GM23338 (cell line): Measurements from ENCODE around the gene DGKE. TPM values are rescaled to one million over a fixed set of nuclear protein-coding genes. Genes with fewer than 3 reads are reported as not detected.
A peak's percentile ranks its signal among the peaks of the same experiment; 100 is the strongest.

Source experiments
- ATAC-seq: fragments of 200-7000 bp; cut with Tn5 transposase; 3 replicates; pipeline ENCODE4 v1.9.1; 2020
- DNase-seq: peaks from one replicate; pipeline ENCODE4 v3.0.0-alpha.2; 2015; ENCODE audit warnings: low spot score
- H2AFZ ChIP-seq: fragments of 200-600 bp; sonication (generic); 2 replicates; pipeline ENCODE4 v1.8.0; 2016; ENCODE audit warnings: antibody characterized with exemption, mild to moderate bottlenecking, moderate library complexity
- H3F3A ChIP-seq: fragments of 200-600 bp; sonication (generic); replicated peaks from 2 replicates; pipeline ENCODE4 v1.8.0; 2017; ENCODE audit warnings: antibody characterized with exemption, mixed run types, low read depth
- H3K27ac ChIP-seq: fragments of 200-600 bp; sonication (generic); 2 replicates; pipeline ENCODE4 v1.6.1; 2016; ENCODE audit warnings: low read depth
- H3K27me3 ChIP-seq: fragments of 200-600 bp; sonication (generic); 2 replicates; pipeline ENCODE4 v1.8.0; 2016; ENCODE audit warnings: mild to moderate bottlenecking, mixed run types, moderate library complexity; ENCODE audit not compliant: insufficient read depth
- H3K36me3 ChIP-seq: fragments of 200-600 bp; sonication (generic); 2 replicates; pipeline ENCODE4 v1.8.0; 2016; ENCODE audit warnings: mild to moderate bottlenecking; ENCODE audit not compliant: insufficient read depth
- H3K4me1 ChIP-seq: fragments of 200-600 bp; sonication (generic); 2 replicates; pipeline ENCODE4 v1.8.0; 2016; ENCODE audit warnings: mild to moderate bottlenecking, moderate library complexity; ENCODE audit not compliant: insufficient read depth
- H3K4me2 ChIP-seq: fragments of 200-600 bp; sonication (generic); 2 replicates; pipeline ENCODE4 v1.7.1; 2017; ENCODE audit warnings: mixed run types
- H3K4me3 ChIP-seq: fragments of 200-600 bp; sonication (generic); 2 replicates; pipeline ENCODE4 v1.6.1; 2016; ENCODE audit warnings: mixed run types
- H3K79me2 ChIP-seq: fragments of 200-600 bp; sonication (generic); replicated peaks from 2 replicates; pipeline ENCODE4 v1.8.0; 2017; ENCODE audit warnings: mild to moderate bottlenecking; ENCODE audit not compliant: insufficient read depth
- H3K9me2 ChIP-seq: fragments of 200-600 bp; sonication (generic); 2 replicates; pipeline ENCODE4 v1.8.0; 2017; ENCODE audit not compliant: insufficient read depth
- H4K20me1 ChIP-seq: fragments of 200-600 bp; sonication (generic); replicated peaks from 2 replicates; pipeline ENCODE4 v1.8.0; 2017; ENCODE audit warnings: mild to moderate bottlenecking; ENCODE audit not compliant: insufficient read depth
- H3K27ac Mint-ChIP-seq: 2 replicates; pipeline ENCODE4 v1.8.0; 2020; ENCODE audit warnings: inconsistent platforms, mild to moderate bottlenecking, moderate library complexity, mixed read lengths
- H3K27me3 Mint-ChIP-seq: 3 replicates; pipeline ENCODE4 v1.8.0; 2022; ENCODE audit warnings: low read depth, mild to moderate bottlenecking, moderate library complexity, mixed read lengths, inconsistent platforms; ENCODE audit not compliant: insufficient read depth, poor library complexity
- H3K36me3 Mint-ChIP-seq: 3 replicates; pipeline ENCODE4 v1.8.0; 2021; ENCODE audit warnings: low read depth, mild to moderate bottlenecking, inconsistent platforms, moderate library complexity, mixed read lengths
- H3K4me1 Mint-ChIP-seq: 3 replicates; pipeline ENCODE4 v1.8.0; 2020; ENCODE audit warnings: mild to moderate bottlenecking, inconsistent platforms, mixed read lengths
- H3K4me3 Mint-ChIP-seq: 3 replicates; pipeline ENCODE4 v1.8.0; 2021; ENCODE audit warnings: moderate library complexity, mild to moderate bottlenecking, inconsistent platforms, mixed read lengths
- H3K9me3 Mint-ChIP-seq: 3 replicates; pipeline ENCODE4 v1.8.0; 2020; ENCODE audit warnings: moderate library complexity, mild to moderate bottlenecking, inconsistent platforms, mixed read lengths
- CREB1 ChIP-seq: fragments of 250-450 bp; sonication (Bioruptor Pico); IDR thresholded peaks from 2 replicates; pipeline ENCODE4 v1.5.0; 2020; ENCODE audit warnings: low read depth, mild to moderate bottlenecking, moderate library complexity
- EZH2 ChIP-seq: fragments of 200-600 bp; sonication (generic); IDR thresholded peaks from one replicate; pipeline ENCODE4 v1.8.0; 2017; ENCODE audit warnings: antibody characterized with exemption, mild to moderate bottlenecking, low read depth; ENCODE audit not compliant: unreplicated experiment
- EZH2phosphoT487 ChIP-seq: fragments of 200-600 bp; sonication (generic); IDR thresholded peaks from one replicate; pipeline ENCODE4 v1.8.1; 2018; ENCODE audit warnings: antibody characterized with exemption; ENCODE audit not compliant: unreplicated experiment
- JUNB ChIP-seq: IDR thresholded peaks from one replicate; pipeline ENCODE4 v1.6.1; 2016; ENCODE audit warnings: antibody characterized with exemption; ENCODE audit not compliant: unreplicated experiment
- NANOG ChIP-seq: IDR thresholded peaks from 2 replicates; pipeline ENCODE4 v1.6.1; 2016; ENCODE audit warnings: antibody characterized with exemption, borderline replicate concordance
- POLR2AphosphoS5 ChIP-seq: IDR thresholded peaks from 2 replicates; pipeline ENCODE4 v1.6.1; 2016; ENCODE audit warnings: antibody characterized with exemption, low read depth
- STAT1 ChIP-seq: IDR thresholded peaks from one replicate; pipeline ENCODE4 v1.6.1; 2016; ENCODE audit warnings: antibody characterized with exemption; ENCODE audit not compliant: unreplicated experiment
- ZNF114 ChIP-seq: fragments of 250-450 bp; sonication (Bioruptor Pico); IDR thresholded peaks from 2 replicates; pipeline ENCODE4 v1.5.0; 2020; ENCODE audit warnings: mild to moderate bottlenecking, moderate library complexity
- ZNF331 ChIP-seq: fragments of 250-450 bp; sonication (Bioruptor Pico); IDR thresholded peaks from 2 replicates; pipeline ENCODE4 v1.5.0; 2020; ENCODE audit warnings: low read depth, mild to moderate bottlenecking, moderate library complexity
- polyA plus RNA-seq: library from polyadenylated mRNA; unstranded; fragments of >200 nt; fragmentation: Nextera tagmentation; extraction: Ambion mirVana; gene quantifications from 2 replicates; pipeline ENCODE4 v1.2.1, GENCODE V29; 2016
- total RNA-seq: library from RNA; depleted of rRNA; stranded (reverse); fragments of >200 nt; shearing (Covaris generic); gene quantifications from 2 replicates; pipeline ENCODE4 v1.2.3, GENCODE V29; 2014
- TF ChIP-seq, protein P1 (sequence below): fragments of 250-450 bp; sonication (Bioruptor Pico); IDR thresholded peaks from 2 replicates; pipeline ENCODE4 v1.5.0; 2020; ENCODE audit warnings: mild to moderate bottlenecking, moderate library complexity
- TF ChIP-seq, protein P2 (sequence below), 2 experiments: fragments of 200-600 bp in 1 of 2; sonication (generic) in 1 of 2; conservative IDR thresholded peaks; 2 replicates each; pipeline versions ENCODE4 v1.5.1 to v1.6.1; 2016 to 2017; ENCODE audit warnings: antibody characterized with exemption in 2 of 2, low read depth in 2 of 2, mild to moderate bottlenecking in 2 of 2, moderate library complexity in 1 of 2

Gene DGKE
- total and polyA plus RNA-seq, 2 experiments from 2014 or later: 3.9 to 10.1 TPM

DNA sequence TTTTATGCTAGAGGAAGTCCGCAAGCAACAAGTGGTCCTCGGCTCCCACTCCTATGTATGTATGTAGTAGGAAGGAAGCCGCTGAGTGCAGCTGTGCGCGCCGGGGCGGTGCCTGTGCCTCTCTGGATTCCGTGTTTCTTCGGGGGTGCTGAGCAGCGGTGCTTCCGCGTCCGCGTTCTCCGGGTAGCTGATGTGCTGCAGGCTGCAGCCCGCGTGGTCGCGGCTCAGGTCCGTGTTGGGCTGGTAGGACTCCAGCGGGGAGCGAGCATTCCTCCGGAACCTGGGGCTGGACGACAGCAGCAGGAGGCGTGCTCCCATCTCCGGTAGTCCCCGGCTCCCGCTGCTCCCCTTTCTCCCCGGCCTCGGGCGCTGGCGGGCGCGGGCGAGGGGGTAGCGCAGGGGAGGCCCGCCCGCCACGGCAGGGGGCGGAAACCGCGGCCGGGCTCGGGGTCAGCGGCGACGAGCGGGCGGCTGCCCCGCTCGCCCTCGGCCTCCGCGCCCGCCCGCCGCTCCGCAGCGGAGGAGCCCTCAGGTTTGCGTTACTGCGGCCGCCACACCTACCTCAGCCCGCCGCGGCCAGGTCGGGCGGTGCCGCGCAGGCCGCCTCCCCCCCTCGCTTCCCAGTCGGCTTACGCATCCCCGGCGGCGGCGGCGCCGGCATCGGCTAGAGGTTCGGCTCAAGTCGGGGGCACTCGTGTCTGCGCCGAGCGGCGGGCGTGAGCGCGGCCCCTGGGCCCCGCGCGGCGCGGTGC lies 718 bp upstream of the DGKE start:
- Mint-ChIP-seq H3K4me3 (peak overlapping the region; percentile 72), H3K27me3 (peaks cover 24% of the 10 kb centered on the region), H3K4me1 (peaks cover 45% of the 10 kb centered on the region), H3K27ac (no peak overlapping the region), H3K9me3 (no peaks in the 10 kb centered on the region), H3K36me3 (peaks cover 30% of the 10 kb centered on the region)
- no peak for TF ChIP-seq ZNF114 (CRISPR knock-in tag)
- peaks cover 12% of the 10 kb centered on the region for H3K79me2 ChIP-seq
- peak; percentile 77 for DNase-seq
- H2AFZ ChIP-seq: peak overlapping the region; percentile 92
- peaks cover 31% of the 10 kb centered on the region for H3K27me3 ChIP-seq
- peak; percentile 56 for ATAC-seq
- peaks cover 8% of the 10 kb centered on the region; the same call in 1 of the 2 replicates for H3F3A ChIP-seq
- peak overlapping the region; percentile 84 for H3K4me3 ChIP-seq
- H3K4me2 ChIP-seq: peak overlapping the region; percentile 91
- peaks cover 38% of the 10 kb centered on the region for H3K4me1 ChIP-seq
- H3K36me3 ChIP-seq: no peaks in the 10 kb centered on the region
- no peak overlapping the region for H3K27ac ChIP-seq
- peaks cover 4% of the 10 kb centered on the region; the same call in 1 of the 2 replicates for H4K20me1 ChIP-seq
- no peaks in the 10 kb centered on the region for H3K9me2 ChIP-seq

GRCh38 chr17:56834380-56835263 lies 671 bp downstream of the DGKE start:
- Histone ChIP-seq H4K20me1 (peaks cover 4% of the 10 kb centered on the region; the same call in 1 of the 2 replicates), H3K4me2 (peak overlapping the region; percentile 91), H3K27ac (no peak overlapping the region), H2AFZ (peak overlapping the region; percentile 87), H3K36me3 (no peaks in the 10 kb centered on the region), H3K9me2 (no peaks in the 10 kb centered on the region), H3K27me3 (peaks cover 31% of the 10 kb centered on the region), H3K79me2 (peaks cover 12% of the 10 kb centered on the region), H3K4me1 (peaks cover 40% of the 10 kb centered on the region), H3F3A (peaks cover 8% of the 10 kb centered on the region; the same call in 1 of the 2 replicates), H3K4me3 (peak overlapping the region; percentile 84)
- H3K4me3 Mint-ChIP-seq: peak overlapping the region; percentile 81
- no peak overlapping the region for H3K27ac Mint-ChIP-seq
- H3K4me1 Mint-ChIP-seq: peaks cover 43% of the 10 kb centered on the region
- H3K9me3 Mint-ChIP-seq: no peaks in the 10 kb centered on the region
- peaks cover 24% of the 10 kb centered on the region for H3K27me3 Mint-ChIP-seq
- H3K36me3 Mint-ChIP-seq: peaks cover 24% of the 10 kb centered on the region
- ATAC-seq: peak; percentile 49
- DNase-seq: peak; percentile 65
- TF ChIP-seq EZH2phosphoT487: no peak
- TF ChIP-seq EZH2: no peak
- TF ChIP-seq STAT1: no peak
- TF ChIP-seq POLR2AphosphoS5: no peak
- TF ChIP-seq NANOG: no peak
- no peak for TF ChIP-seq CREB1 (CRISPR knock-in tag)
- no peak for TF ChIP-seq ZNF331 (CRISPR knock-in tag)
- no peak for TF ChIP-seq JUNB
- TF ChIP-seq, protein P1, sequence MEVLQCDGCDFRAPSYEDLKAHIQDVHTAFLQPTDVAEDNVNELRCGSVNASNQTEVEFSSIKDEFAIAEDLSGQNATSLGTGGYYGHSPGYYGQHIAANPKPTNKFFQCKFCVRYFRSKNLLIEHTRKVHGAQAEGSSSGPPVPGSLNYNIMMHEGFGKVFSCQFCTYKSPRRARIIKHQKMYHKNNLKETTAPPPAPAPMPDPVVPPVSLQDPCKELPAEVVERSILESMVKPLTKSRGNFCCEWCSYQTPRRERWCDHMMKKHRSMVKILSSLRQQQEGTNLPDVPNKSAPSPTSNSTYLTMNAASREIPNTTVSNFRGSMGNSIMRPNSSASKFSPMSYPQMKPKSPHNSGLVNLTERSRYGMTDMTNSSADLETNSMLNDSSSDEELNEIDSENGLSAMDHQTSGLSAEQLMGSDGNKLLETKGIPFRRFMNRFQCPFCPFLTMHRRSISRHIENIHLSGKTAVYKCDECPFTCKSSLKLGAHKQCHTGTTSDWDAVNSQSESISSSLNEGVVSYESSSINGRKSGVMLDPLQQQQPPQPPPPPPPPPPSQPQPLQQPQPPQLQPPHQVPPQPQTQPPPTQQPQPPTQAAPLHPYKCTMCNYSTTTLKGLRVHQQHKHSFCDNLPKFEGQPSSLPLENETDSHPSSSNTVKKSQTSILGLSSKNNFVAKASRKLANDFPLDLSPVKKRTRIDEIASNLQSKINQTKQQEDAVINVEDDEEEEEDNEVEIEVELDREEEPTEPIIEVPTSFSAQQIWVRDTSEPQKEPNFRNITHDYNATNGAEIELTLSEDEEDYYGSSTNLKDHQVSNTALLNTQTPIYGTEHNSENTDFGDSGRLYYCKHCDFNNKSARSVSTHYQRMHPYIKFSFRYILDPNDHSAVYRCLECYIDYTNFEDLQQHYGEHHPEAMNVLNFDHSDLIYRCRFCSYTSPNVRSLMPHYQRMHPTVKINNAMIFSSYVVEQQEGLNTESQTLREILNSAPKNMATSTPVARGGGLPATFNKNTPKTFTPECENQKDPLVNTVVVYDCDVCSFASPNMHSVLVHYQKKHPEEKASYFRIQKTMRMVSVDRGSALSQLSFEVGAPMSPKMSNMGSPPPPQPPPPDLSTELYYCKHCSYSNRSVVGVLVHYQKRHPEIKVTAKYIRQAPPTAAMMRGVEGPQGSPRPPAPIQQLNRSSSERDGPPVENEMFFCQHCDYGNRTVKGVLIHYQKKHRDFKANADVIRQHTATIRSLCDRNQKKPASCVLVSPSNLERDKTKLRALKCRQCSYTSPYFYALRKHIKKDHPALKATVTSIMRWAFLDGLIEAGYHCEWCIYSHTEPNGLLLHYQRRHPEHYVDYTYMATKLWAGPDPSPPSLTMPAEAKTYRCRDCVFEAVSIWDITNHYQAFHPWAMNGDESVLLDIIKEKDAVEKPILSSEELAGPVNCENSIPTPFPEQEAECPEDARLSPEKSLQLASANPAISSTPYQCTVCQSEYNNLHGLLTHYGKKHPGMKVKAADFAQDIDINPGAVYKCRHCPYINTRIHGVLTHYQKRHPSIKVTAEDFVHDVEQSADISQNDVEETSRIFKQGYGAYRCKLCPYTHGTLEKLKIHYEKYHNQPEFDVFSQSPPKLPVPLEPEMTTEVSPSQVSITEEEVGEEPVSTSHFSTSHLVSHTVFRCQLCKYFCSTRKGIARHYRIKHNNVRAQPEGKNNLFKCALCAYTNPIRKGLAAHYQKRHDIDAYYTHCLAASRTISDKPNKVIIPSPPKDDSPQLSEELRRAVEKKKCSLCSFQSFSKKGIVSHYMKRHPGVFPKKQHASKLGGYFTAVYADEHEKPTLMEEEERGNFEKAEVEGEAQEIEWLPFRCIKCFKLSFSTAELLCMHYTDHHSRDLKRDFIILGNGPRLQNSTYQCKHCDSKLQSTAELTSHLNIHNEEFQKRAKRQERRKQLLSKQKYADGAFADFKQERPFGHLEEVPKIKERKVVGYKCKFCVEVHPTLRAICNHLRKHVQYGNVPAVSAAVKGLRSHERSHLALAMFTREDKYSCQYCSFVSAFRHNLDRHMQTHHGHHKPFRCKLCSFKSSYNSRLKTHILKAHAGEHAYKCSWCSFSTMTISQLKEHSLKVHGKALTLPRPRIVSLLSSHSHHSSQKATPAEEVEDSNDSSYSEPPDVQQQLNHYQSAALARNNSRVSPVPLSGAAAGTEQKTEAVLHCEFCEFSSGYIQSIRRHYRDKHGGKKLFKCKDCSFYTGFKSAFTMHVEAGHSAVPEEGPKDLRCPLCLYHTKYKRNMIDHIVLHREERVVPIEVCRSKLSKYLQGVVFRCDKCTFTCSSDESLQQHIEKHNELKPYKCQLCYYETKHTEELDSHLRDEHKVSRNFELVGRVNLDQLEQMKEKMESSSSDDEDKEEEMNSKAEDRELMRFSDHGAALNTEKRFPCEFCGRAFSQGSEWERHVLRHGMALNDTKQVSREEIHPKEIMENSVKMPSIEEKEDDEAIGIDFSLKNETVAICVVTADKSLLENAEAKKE (CRISPR knock-in tag): no peak
- TF ChIP-seq, protein P2, sequence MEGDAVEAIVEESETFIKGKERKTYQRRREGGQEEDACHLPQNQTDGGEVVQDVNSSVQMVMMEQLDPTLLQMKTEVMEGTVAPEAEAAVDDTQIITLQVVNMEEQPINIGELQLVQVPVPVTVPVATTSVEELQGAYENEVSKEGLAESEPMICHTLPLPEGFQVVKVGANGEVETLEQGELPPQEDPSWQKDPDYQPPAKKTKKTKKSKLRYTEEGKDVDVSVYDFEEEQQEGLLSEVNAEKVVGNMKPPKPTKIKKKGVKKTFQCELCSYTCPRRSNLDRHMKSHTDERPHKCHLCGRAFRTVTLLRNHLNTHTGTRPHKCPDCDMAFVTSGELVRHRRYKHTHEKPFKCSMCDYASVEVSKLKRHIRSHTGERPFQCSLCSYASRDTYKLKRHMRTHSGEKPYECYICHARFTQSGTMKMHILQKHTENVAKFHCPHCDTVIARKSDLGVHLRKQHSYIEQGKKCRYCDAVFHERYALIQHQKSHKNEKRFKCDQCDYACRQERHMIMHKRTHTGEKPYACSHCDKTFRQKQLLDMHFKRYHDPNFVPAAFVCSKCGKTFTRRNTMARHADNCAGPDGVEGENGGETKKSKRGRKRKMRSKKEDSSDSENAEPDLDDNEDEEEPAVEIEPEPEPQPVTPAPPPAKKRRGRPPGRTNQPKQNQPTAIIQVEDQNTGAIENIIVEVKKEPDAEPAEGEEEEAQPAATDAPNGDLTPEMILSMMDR (conservative IDR thresholded peaks at IDR 0.05; ENCODE audit: low read depth in 2 of 2): no peak
- TF ChIP-seq ZNF114 (CRISPR knock-in tag): no peak
